Gastrocnemius medialis (tissue), 4 donors: ENCODE measurements around the gene TFDP1. TPM values are rescaled to one million over a fixed set of nuclear protein-coding genes. Genes with fewer than 3 reads are reported as not detected.

Experiments
- ATAC-seq, 2 donors: fragments of 150-250 bp; one replicate each; pipeline ENCODE4 v1.9.1; 2016
- DNase-seq, 2 donors: peaks; one replicate each; pipeline ENCODE4 v3.0.0-alpha.2; 2019
- H3K27ac ChIP-seq, 4 donors: fragments of 200-600 bp; sonication (generic); 1 replicate in 1 of 4; 2 replicates in 3 of 4; pipeline ENCODE4 v1.5.1; 2016 to 2018; ENCODE audit warnings: mild to moderate bottlenecking in 2 of 4, moderate library complexity in 1 of 4
- H3K27me3 ChIP-seq, 3 donors: fragments of 200-600 bp; sonication (generic) in 2 of 3; 1 replicate in 1 of 3; 2 replicates in 2 of 3; pipeline versions ENCODE4 v1.5.1 to v1.6.0; 2016 to 2019; ENCODE audit warnings: mild to moderate bottlenecking in 1 of 3, moderate library complexity in 1 of 3
- H3K36me3 ChIP-seq, 2 donors: fragments of 200-600 bp; sonication (generic) in 1 of 2; one replicate each; pipeline ENCODE4 v1.5.1; 2017 to 2018
- H3K4me1 ChIP-seq, 2 donors: fragments of 200-600 bp; sonication (generic) in 1 of 2; one replicate each; pipeline ENCODE4 v1.5.1; 2016 to 2017; ENCODE audit warnings: mild to moderate bottlenecking in 2 of 2
- H3K4me3 ChIP-seq, 4 donors: fragments of 200-600 bp; sonication (generic) in 3 of 4; 1 replicate in 1 of 4; 2 replicates in 3 of 4; pipeline ENCODE4 v1.5.1; 2016 to 2019; ENCODE audit warnings: mild to moderate bottlenecking in 2 of 4
- H3K9me3 ChIP-seq, 3 donors: fragments of 200-600 bp; sonication (generic) in 2 of 3; 1 replicate in 1 of 3; 2 replicates in 2 of 3; pipeline ENCODE4 v1.5.1; 2016 to 2019
- POLR2A ChIP-seq, 2 donors: fragments of 450-650 bp; IDR thresholded peaks; one replicate each; pipeline ENCODE4 v1.6.1; 2017; ENCODE audit warnings: antibody characterized with exemption in 2 of 2, mild to moderate bottlenecking in 2 of 2, moderate library complexity in 2 of 2
- in situ Hi-C, 4 donors: fragments of 200-750 bp; cut with MboI; loops; one replicate each; pipeline versions ENCODE4 v1.15.0 to v1.8.0; 2017; ENCODE audit warnings: low sequenced_read_pairs in 4 of 4
- intact Hi-C: fragments of 100-400 bp; cut with DNase I; formaldehyde crosslinking; loops from one replicate; pipeline ENCODE4 v1.15.1; 2023; ENCODE audit warnings: low total_unique reads
- total RNA-seq, 4 donors: library from RNA; depleted of rRNA; stranded (reverse); fragments of >200 nt; gene quantifications; one replicate each; pipeline versions ENCODE4 v1.1.0 to v1.2.3, GENCODE V29; 2016
- TF ChIP-seq, protein P1 (sequence below), 5 experiments: fragments of 450-650 bp in 3 of 5; fragments of 200-600 bp in 2 of 5; sonication (generic) in 2 of 5; IDR thresholded peaks in 4 of 5; conservative IDR thresholded peaks in 1 of 5; 1 replicate in 4 of 5; 2 replicates in 1 of 5; pipeline ENCODE4 v1.5.1; 2016 to 2019; ENCODE audit warnings: antibody characterized with exemption in 5 of 5, mild to moderate bottlenecking in 3 of 5, moderate library complexity in 3 of 5

TFDP1 gene
- total RNA-seq, 4 donors from 2014 or later = 14.9 to 35.4 (median 29.1) TPM

DNA sequence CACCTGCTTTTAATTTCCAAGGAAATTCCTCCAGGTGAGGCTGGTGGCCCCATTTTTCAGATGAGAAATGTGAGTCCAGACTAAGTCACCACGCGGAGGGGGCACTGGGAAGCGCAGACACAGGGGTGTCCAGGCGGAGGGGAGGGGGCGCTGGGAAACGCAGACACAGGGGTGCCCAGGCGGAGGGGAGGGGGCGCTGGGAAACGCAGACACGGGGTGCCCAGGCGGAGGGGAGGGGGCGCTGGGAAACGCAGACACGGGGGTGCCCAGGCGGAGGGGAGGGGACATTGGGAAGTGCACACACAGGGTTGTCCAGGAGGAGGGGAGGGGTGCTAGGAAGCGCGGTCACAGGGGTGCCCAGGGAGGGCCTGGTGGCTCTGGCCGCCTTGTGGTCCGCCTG, 86.0 kb downstream of the TFDP1 start:
- intact Hi-C loops = no loop called here
- no peaks in the 10 kb centered on the region for H3K9me3 ChIP-seq
- no peak overlapping the region for H3K4me3 ChIP-seq
- ATAC-seq (no peak), DNase-seq (peak in 1 of 2 donors; percentile 2)
- peaks cover 3 to 8% (median 4%) of the 10 kb centered on the region in 3 donors for H3K27me3 ChIP-seq
- H3K36me3 ChIP-seq = no peaks in the 10 kb centered on the region
- TF ChIP-seq, protein P1, sequence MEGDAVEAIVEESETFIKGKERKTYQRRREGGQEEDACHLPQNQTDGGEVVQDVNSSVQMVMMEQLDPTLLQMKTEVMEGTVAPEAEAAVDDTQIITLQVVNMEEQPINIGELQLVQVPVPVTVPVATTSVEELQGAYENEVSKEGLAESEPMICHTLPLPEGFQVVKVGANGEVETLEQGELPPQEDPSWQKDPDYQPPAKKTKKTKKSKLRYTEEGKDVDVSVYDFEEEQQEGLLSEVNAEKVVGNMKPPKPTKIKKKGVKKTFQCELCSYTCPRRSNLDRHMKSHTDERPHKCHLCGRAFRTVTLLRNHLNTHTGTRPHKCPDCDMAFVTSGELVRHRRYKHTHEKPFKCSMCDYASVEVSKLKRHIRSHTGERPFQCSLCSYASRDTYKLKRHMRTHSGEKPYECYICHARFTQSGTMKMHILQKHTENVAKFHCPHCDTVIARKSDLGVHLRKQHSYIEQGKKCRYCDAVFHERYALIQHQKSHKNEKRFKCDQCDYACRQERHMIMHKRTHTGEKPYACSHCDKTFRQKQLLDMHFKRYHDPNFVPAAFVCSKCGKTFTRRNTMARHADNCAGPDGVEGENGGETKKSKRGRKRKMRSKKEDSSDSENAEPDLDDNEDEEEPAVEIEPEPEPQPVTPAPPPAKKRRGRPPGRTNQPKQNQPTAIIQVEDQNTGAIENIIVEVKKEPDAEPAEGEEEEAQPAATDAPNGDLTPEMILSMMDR (IDR thresholded peaks at IDR 0.05 in 4 of 5, conservative IDR thresholded peaks at IDR 0.05 in 1 of 5) = no peak
- TF ChIP-seq POLR2A (IDR thresholded peaks at IDR 0.05) = no peak
- no peaks in the 10 kb centered on the region for H3K4me1 ChIP-seq
- no peak overlapping the region for H3K27ac ChIP-seq
- in situ Hi-C loops = no loop called here

DNA sequence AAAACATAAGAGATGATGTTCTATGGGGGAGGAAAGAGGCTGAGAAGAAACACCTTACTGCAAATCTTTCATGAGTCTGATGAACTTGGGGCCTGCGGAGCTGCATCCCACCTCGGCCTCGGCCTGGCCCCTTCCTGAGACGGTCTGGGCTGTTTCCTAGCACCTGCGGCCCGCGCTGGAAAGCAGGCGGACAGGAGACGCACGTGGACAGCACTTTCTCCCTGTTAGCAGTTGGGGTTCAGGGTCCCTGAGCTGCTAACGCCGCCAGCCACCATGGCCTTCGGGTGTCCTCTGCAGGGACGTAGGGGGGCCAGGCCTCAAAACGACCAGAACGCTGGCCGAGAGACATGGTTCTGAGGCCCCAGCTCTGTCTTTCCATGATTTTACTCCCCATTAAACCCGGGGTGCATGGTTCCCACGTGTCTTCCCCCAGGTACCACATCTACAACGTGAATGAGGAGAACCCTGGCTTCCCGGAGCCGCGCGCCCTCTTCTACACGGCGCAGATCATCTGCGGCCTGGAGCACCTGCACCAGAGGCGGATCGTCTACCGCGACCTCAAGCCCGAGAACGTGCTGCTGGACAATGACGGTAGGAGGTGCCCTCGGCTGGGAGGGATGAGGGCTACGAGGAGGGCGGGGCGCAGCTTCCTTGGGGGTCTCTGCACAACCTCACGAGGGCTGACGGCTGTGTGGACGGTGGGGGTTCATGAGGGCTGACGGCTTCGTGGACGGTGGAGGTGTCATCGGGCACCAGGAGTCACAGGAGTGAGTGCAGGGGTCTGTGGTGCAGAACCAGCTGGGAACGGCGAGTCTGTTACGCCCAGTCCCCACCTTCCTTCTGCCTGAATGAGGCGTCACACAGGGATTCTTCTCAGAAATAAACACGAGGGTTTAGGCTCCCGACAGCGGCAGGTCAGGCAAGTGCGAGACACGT, 86.8 kb downstream of the TFDP1 start:
- TF ChIP-seq POLR2A (IDR thresholded peaks at IDR 0.05) = no peak
- TF ChIP-seq, protein P1 (IDR thresholded peaks at IDR 0.05 in 4 of 5, conservative IDR thresholded peaks at IDR 0.05 in 1 of 5) = no peak
- no peaks in the 10 kb centered on the region for H3K9me3 ChIP-seq
- DNase-seq (peak in 1 of 2 donors; percentile 5), ATAC-seq (no peak)
- in situ Hi-C loops (no loop called here), intact Hi-C loops (no loop called here)
- H3K36me3 ChIP-seq = no peaks in the 10 kb centered on the region
- H3K4me1 ChIP-seq = no peaks in the 10 kb centered on the region
- no peak overlapping the region for H3K27ac ChIP-seq
- peaks cover 0 to 3% (median 0%) of the 10 kb centered on the region in 3 donors for H3K27me3 ChIP-seq
- H3K4me3 ChIP-seq = no peak overlapping the region

DNA sequence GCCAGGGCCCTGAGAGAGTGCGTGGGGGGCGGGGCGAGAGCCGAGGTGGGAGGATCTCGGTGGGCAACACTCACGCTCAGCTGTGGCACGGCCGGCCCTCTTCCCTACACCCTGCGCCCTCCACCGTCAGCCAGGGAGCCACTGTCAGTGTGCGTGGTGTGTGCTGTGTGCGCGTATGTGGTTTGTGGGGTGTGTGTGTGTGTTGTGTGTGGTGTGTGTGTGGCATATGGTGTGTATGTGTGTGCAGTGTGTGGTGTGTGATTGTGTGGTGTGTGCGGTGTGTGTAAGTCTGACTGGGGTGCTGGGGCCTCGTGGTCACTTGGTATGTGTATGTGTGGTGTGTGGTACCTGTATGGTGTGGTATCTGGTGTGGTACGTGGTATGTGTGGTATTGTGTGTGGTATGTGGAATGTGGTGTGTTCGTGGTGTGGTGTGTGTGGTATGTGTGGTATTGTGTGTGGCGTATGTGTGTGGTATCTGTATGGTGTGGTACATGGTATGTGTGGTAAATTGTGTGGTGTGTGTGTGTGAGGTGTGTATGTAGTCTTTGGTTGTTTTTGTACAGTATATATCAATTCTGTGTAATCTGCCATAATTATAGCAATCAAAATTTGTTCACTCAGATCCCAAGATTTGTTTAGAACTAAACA, 87.6 kb downstream of the TFDP1 start:
- no peak overlapping the region for H3K27ac ChIP-seq
- no peak overlapping the region for H3K4me3 ChIP-seq
- H3K4me1 ChIP-seq = no peaks in the 10 kb centered on the region
- H3K36me3 ChIP-seq = no peaks in the 10 kb centered on the region
- no peaks in the 10 kb centered on the region for H3K9me3 ChIP-seq
- no peak for TF ChIP-seq POLR2A (IDR thresholded peaks at IDR 0.05)
- TF ChIP-seq, protein P1 (IDR thresholded peaks at IDR 0.05 in 4 of 5, conservative IDR thresholded peaks at IDR 0.05 in 1 of 5) = no peak
- ATAC-seq = peak in 1 of 2 donors; percentile 23
- intact Hi-C loops = no loop called here
- no peak for DNase-seq
- in situ Hi-C loops = no loop called here
- peaks cover 0 to 3% (median 0%) of the 10 kb centered on the region in 3 donors for H3K27me3 ChIP-seq

Other genes with a start within 250 kb of the TFDP1 start
- gene GRTP1, start 220.6 kb upstream of the TFDP1 start, total RNA-seq = 1 to 10 TPM; 2.6 to 8.8 (median 6.0) TPM
- 100 to 1,000 TPM; 224 to 354 (median 295) TPM for gene ADPRHL1, start 131.3 kb upstream of the TFDP1 start, total RNA-seq
- 10 to 100 TPM; 45.1 to 63.6 (median 56.0) TPM for gene DCUN1D2, start 94.0 kb upstream of the TFDP1 start, total RNA-seq
- gene ATP4B, start 73.4 kb downstream of the TFDP1 start, total RNA-seq = not detected
- under 1 TPM in 1 of 4 donors, not detected in 3; 0.10 TPM for gene GRK1, start 82.5 kb downstream of the TFDP1 start, total RNA-seq
- gene TMEM255B, start 174.5 kb downstream of the TFDP1 start, total RNA-seq = 1 to 10 TPM in 1 of 4 donors, under 1 TPM in 3; 0.36 to 1.8 (median 0.59) TPM